H7 (cell line): ENCODE data around the gene KCNAB1. TPM values are rescaled to one million over a fixed set of nuclear protein-coding genes. Genes with fewer than 3 reads are reported as not detected.

Experiments used
- DNase-seq: peaks from one replicate; pipeline ENCODE4 v3.0.0; 2012
- H3K27me3 ChIP-seq: 2 replicates; pipeline ENCODE4 v1.6.0; 2011; ENCODE audit warnings: mild to moderate bottlenecking, low read length; ENCODE audit not compliant: control insufficient read depth, insufficient read depth
- H3K36me3 ChIP-seq: replicated peaks from 2 replicates; pipeline ENCODE4 v1.5.1; 2011; ENCODE audit warnings: low read length; ENCODE audit not compliant: control insufficient read depth, insufficient read depth
- H3K4me3 ChIP-seq: 2 replicates; pipeline ENCODE4 v1.5.1; 2011; ENCODE audit warnings: low read depth, mild to moderate bottlenecking, control low read depth, low read length, moderate library complexity; ENCODE audit not compliant: insufficient read depth
- total RNA-seq: library from RNA; depleted of rRNA; stranded (reverse); fragments of >200 nt; shearing (Covaris generic); gene quantifications from 2 replicates; pipeline ENCODE4 v1.2.3, GENCODE V29; 2014

Gene KCNAB1
- total RNA-seq, 1 experiment from 2014 or later, result 0.42 TPM

- no peak overlapping the region for H3K4me3 ChIP-seq
- DNase-seq, result no peak
Observed at GRCh38 chr3:156396851-156397250, 276.5 kb downstream of the KCNAB1 start.

DNA sequence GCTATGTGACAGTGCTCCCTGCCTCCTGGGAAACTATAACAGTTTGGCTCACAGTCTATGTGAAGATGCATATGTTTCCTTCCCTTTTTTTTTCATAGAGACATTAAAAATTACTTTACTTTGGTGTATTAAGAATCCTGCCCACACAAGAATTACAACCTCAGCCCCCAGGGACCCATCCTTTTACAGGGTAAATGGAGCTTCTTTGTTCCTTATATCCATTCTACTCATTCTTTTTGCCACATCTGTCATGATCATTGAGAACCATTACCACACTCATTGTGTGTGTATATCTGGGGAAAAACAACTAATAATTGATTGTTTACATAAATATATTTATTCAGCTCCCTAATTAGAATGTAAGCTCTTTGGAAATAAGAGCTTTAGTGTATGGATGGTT lies 277.2 kb downstream of the KCNAB1 start:
- Histone ChIP-seq H3K4me3 (no peak overlapping the region), H3K27me3 (no peaks in the 10 kb centered on the region), H3K36me3 (no peaks in the 10 kb centered on the region)
- no peak for DNase-seq

More at GRCh38 chr3:156396851-156397250, 276.5 kb downstream of the KCNAB1 start:
- no peaks in the 10 kb centered on the region for H3K36me3 ChIP-seq
- no peaks in the 10 kb centered on the region for H3K27me3 ChIP-seq

DNA sequence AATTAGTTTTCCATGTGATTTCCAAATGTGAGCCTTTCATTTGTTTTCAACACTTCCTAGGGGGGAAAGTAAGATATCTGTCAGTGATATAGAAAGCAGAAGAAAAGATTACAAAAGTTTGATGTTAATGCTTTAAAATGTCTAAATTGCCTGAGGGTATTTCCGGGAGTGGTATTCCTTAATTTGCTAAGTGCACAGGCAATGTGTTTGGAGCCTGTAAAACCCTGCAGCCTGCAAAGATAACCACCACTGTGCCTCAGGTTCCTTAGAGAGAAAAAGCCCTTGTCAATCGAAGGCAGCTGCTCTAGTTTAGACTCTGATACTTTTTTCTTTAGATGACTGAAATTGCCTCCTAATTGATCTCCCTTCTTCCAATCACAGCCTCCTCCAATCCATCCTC lies 279.7 kb downstream of the KCNAB1 start:
- H3K27me3 ChIP-seq, result no peaks in the 10 kb centered on the region
- no peaks in the 10 kb centered on the region for H3K36me3 ChIP-seq
- DNase-seq, result no peak
- no peak overlapping the region for H3K4me3 ChIP-seq

DNA sequence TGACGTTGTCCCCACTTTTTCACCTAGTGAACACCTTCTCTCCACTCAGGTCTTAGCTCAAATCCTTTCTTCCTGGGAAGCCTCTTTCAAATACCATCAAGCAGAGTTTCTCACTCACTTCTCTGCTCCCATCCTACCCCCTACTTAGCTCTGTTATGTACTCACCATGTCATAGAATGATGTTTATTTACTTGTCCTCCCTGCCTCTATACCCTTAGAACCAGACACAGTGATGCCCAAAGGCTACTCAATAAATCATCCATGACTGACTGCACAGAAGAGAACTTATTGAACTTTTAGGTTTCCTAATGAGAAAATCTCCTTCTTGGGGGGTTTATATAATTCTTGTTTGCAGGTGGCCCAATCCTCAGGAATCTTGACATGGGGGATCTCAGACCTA lies 280.4 kb downstream of the KCNAB1 start:
- no peak for DNase-seq
- H3K27me3 ChIP-seq, result no peaks in the 10 kb centered on the region

GRCh38 chr3:156404217-156404616 lies 283.8 kb downstream of the KCNAB1 start:
- no peak overlapping the region for H3K4me3 ChIP-seq
- no peak for DNase-seq
- no peaks in the 10 kb centered on the region for H3K27me3 ChIP-seq
- H3K36me3 ChIP-seq, result no peaks in the 10 kb centered on the region

More for the DNA sequence above, 280.4 kb downstream of the KCNAB1 start:
- Histone ChIP-seq H3K4me3 (no peak overlapping the region), H3K36me3 (no peaks in the 10 kb centered on the region)

DNA sequence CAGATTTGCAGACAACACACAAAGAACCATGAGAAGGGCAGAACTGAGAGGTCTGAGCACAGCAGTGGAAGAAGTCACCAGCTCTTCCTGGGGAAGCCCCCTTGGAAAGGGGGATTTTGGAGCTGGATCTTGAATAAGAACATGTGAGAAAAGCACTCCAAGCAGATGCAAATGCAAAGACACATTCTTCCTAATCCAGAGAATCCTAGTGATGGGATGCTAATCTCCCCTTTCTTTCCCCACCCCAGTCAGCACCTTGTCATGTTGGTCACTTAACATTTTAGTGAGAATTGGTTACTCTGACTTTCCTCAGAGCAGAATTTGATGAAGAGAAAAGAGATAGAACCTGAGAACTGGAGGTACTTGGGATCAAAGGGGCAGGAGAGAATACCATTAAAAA lies 286.0 kb downstream of the KCNAB1 start:
- no peaks in the 10 kb centered on the region for H3K27me3 ChIP-seq
- H3K4me3 ChIP-seq, result no peak overlapping the region
- DNase-seq, result peak; percentile 46
- H3K36me3 ChIP-seq, result no peaks in the 10 kb centered on the region

- no peak for DNase-seq
- H3K36me3 ChIP-seq, result no peaks in the 10 kb centered on the region
- no peaks in the 10 kb centered on the region for H3K27me3 ChIP-seq
- H3K4me3 ChIP-seq, result no peak overlapping the region
Observed at GRCh38 chr3:156407617-156408225, 287.3 kb downstream of the KCNAB1 start.

DNA sequence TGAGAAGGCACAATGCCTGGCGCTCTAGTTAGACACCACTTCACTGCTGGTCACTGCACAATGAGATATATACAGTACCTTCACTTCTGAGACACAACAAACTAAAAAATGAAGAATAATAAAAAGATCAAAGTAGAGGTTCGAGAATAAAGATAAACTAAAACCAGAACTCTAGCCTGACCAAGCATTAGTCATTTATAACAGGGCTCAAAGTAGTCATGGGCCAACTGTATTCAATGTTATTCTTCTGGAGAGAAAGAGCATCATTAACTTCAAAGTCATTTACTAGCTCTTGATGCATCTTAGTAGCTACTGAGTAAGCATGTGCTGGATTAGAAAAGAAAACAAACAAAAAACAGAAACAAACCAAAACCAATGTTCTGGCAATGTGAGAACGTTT lies 289.3 kb downstream of the KCNAB1 start:
- no peak for DNase-seq
- Histone ChIP-seq H3K36me3 (no peaks in the 10 kb centered on the region), H3K27me3 (no peaks in the 10 kb centered on the region), H3K4me3 (no peak overlapping the region)

DNA sequence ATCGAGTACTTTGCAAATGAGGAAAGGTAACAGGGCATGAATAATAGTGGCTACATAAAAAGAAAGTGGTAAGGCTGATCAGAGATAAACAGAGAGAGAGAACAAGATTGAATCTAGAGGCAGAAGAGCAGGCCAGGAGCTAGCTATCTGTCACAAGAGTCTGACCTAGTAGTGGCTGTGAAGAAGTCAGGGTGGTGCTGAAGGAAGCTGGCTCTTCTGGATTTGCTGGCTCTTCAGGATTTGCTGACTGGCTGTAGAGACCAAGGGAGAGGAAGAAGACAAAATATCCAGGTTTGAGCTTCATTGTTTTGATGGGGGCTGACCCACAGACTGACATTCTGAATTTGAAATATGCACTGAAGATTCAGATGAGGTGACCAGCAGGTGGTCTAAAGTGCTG lies 292.2 kb downstream of the KCNAB1 start:
- Histone ChIP-seq H3K4me3 (no peak overlapping the region), H3K27me3 (no peaks in the 10 kb centered on the region), H3K36me3 (no peaks in the 10 kb centered on the region)
- DNase-seq, result no peak

GRCh38 chr3:156413293-156413892 lies 293.0 kb downstream of the KCNAB1 start:
- Histone ChIP-seq H3K36me3 (no peaks in the 10 kb centered on the region), H3K4me3 (no peak overlapping the region), H3K27me3 (no peaks in the 10 kb centered on the region)
- DNase-seq, result no peak

GRCh38 chr3:156416846-156417558 lies 296.6 kb downstream of the KCNAB1 start:
- no peak overlapping the region for H3K4me3 ChIP-seq
- H3K36me3 ChIP-seq, result no peaks in the 10 kb centered on the region
- DNase-seq, result no peak
- no peaks in the 10 kb centered on the region for H3K27me3 ChIP-seq

DNA sequence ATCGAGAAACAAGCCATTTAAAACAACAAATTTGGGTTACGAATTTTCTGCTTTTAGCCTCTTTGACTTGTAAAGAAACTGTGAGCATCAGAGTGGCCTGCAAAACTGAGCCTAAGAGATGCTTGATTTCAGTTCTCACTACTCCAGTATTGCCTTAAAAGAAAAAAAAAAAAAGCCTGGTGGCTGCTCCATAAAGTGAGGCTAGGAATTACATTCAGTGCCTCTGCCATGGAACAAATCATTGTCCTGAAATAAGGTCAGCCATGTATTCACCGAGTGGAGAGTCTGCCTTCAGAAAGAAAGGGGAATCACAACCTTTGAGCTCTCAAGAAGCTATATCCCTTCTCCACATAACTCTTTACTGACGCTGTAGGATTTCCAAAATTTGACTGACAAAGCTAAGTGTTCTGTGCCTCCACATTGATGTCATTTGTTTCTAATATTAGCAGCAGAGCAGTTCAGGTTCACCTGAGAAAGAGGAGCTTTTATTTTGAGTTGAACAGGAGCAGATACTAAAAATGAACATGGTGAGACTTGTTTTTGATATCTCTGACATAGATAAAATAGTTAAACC lies 297.3 kb downstream of the KCNAB1 start:
- DNase-seq, result no peak
- Histone ChIP-seq H3K4me3 (no peak overlapping the region), H3K36me3 (no peaks in the 10 kb centered on the region), H3K27me3 (no peaks in the 10 kb centered on the region)

GRCh38 chr3:156418428-156418827 lies 298.1 kb downstream of the KCNAB1 start:
- Histone ChIP-seq H3K27me3 (no peaks in the 10 kb centered on the region), H3K4me3 (no peak overlapping the region), H3K36me3 (no peaks in the 10 kb centered on the region)
- DNase-seq, result no peak

- no peak overlapping the region for H3K4me3 ChIP-seq
- no peaks in the 10 kb centered on the region for H3K36me3 ChIP-seq
- no peaks in the 10 kb centered on the region for H3K27me3 ChIP-seq
- no peak for DNase-seq
Observed at GRCh38 chr3:156421534-156421933, 301.2 kb downstream of the KCNAB1 start.

- Histone ChIP-seq H3K36me3 (no peaks in the 10 kb centered on the region), H3K27me3 (no peaks in the 10 kb centered on the region), H3K4me3 (no peak overlapping the region)
- DNase-seq, result no peak
Observed at GRCh38 chr3:156424758-156425157, 304.4 kb downstream of the KCNAB1 start.
